IPS-15b (cell line): Measurements from ENCODE around the gene SLC25A21.
A peak's percentile ranks its signal among the peaks of the same experiment; 100 is the strongest.

Source experiments
- H3K27me3 ChIP-seq: one replicate; pipeline ENCODE4 v1.6.1; 2013; ENCODE audit warnings: low read length; ENCODE audit not compliant: control insufficient read depth, insufficient read depth
- H3K36me3 ChIP-seq: one replicate; pipeline ENCODE4 v1.6.1; 2013; ENCODE audit warnings: low read length; ENCODE audit not compliant: control insufficient read depth, insufficient read depth
- H3K4me1 ChIP-seq: one replicate; pipeline ENCODE4 v1.6.1; 2013; ENCODE audit warnings: mild to moderate bottlenecking, low read length; ENCODE audit not compliant: control insufficient read depth, insufficient read depth
- H3K4me3 ChIP-seq: one replicate; pipeline ENCODE4 v1.5.1; 2013; ENCODE audit warnings: low read depth, low read length
- H3K9ac ChIP-seq: one replicate; pipeline ENCODE4 v1.6.1; 2013; ENCODE audit warnings: low read depth, mild to moderate bottlenecking, low read length
- H3K9me3 ChIP-seq: one replicate; pipeline ENCODE4 v1.6.1; 2013; ENCODE audit warnings: mild to moderate bottlenecking, low read length; ENCODE audit not compliant: control insufficient read depth, insufficient read depth

SLC25A21 gene

GRCh38 chr14:36658123-36659009, 514.0 kb downstream of the SLC25A21 start:
- Histone ChIP-seq H3K36me3 (no peaks in the 10 kb centered on the region), H3K27me3 (peaks cover 95% of the 10 kb centered on the region), H3K4me3 (peak overlapping the region; percentile 35), H3K9me3 (no peaks in the 10 kb centered on the region), H3K4me1 (peaks cover 2% of the 10 kb centered on the region), H3K9ac (no peak overlapping the region)

- Histone ChIP-seq H3K9me3 (no peaks in the 10 kb centered on the region), H3K36me3 (no peaks in the 10 kb centered on the region), H3K27me3 (peaks cover 95% of the 10 kb centered on the region), H3K4me3 (peak overlapping the region; percentile 35), H3K4me1 (peaks cover 2% of the 10 kb centered on the region), H3K9ac (no peak overlapping the region)
Observed at GRCh38 chr14:36657399-36658122, 514.8 kb downstream of the SLC25A21 start.

- Histone ChIP-seq H3K4me3 (peak overlapping the region; percentile 45), H3K9me3 (no peaks in the 10 kb centered on the region), H3K4me1 (no peaks in the 10 kb centered on the region), H3K27me3 (peaks cover 97% of the 10 kb centered on the region), H3K9ac (no peak overlapping the region), H3K36me3 (no peaks in the 10 kb centered on the region)
Observed at GRCh38 chr14:36656687-36657398, 515.6 kb downstream of the SLC25A21 start.

GRCh38 chr14:36655963-36656686, 516.3 kb downstream of the SLC25A21 start:
- H3K4me1 ChIP-seq = no peaks in the 10 kb centered on the region
- H3K9ac ChIP-seq = no peak overlapping the region
- peaks cover 100% of the 10 kb centered on the region for H3K27me3 ChIP-seq
- no peaks in the 10 kb centered on the region for H3K36me3 ChIP-seq
- H3K4me3 ChIP-seq = peak overlapping the region; percentile 45
- H3K9me3 ChIP-seq = no peaks in the 10 kb centered on the region

- Histone ChIP-seq H3K9ac (no peak overlapping the region), H3K27me3 (peaks cover 100% of the 10 kb centered on the region), H3K4me1 (no peaks in the 10 kb centered on the region), H3K4me3 (peak overlapping the region; percentile 45), H3K9me3 (no peaks in the 10 kb centered on the region), H3K36me3 (no peaks in the 10 kb centered on the region)
Observed at GRCh38 chr14:36655571-36655962, 516.8 kb downstream of the SLC25A21 start.

GRCh38 chr14:36654794-36655381, 517.5 kb downstream of the SLC25A21 start:
- H3K36me3 ChIP-seq = no peaks in the 10 kb centered on the region
- H3K4me3 ChIP-seq = peak overlapping the region; percentile 3
- H3K4me1 ChIP-seq = no peaks in the 10 kb centered on the region
- H3K9ac ChIP-seq = no peak overlapping the region
- no peaks in the 10 kb centered on the region for H3K9me3 ChIP-seq
- H3K27me3 ChIP-seq = peaks cover 100% of the 10 kb centered on the region

- no peak overlapping the region for H3K9ac ChIP-seq
- H3K9me3 ChIP-seq = no peaks in the 10 kb centered on the region
- H3K36me3 ChIP-seq = no peaks in the 10 kb centered on the region
- H3K4me3 ChIP-seq = peak overlapping the region; percentile 22
- H3K4me1 ChIP-seq = no peaks in the 10 kb centered on the region
- H3K27me3 ChIP-seq = peaks cover 100% of the 10 kb centered on the region
Observed at GRCh38 chr14:36653962-36654793, 518.2 kb downstream of the SLC25A21 start.

- H3K9me3 ChIP-seq = no peaks in the 10 kb centered on the region
- H3K27me3 ChIP-seq = peaks cover 100% of the 10 kb centered on the region
Observed at GRCh38 chr14:36653413-36653812, 519.0 kb downstream of the SLC25A21 start.

GRCh38 chr14:36652542-36653201, 519.7 kb downstream of the SLC25A21 start:
- Histone ChIP-seq H3K9ac (no peak overlapping the region), H3K9me3 (no peaks in the 10 kb centered on the region), H3K4me1 (no peaks in the 10 kb centered on the region), H3K36me3 (no peaks in the 10 kb centered on the region), H3K27me3 (peaks cover 100% of the 10 kb centered on the region), H3K4me3 (peak overlapping the region; percentile 28)

More at GRCh38 chr14:36653413-36653812, 519.0 kb downstream of the SLC25A21 start:
- no peak overlapping the region for H3K9ac ChIP-seq
- no peaks in the 10 kb centered on the region for H3K36me3 ChIP-seq
- H3K4me1 ChIP-seq = no peaks in the 10 kb centered on the region
- no peak overlapping the region for H3K4me3 ChIP-seq
